ENCODE measurements around the gene SLC1A7. TPM values are rescaled to one million over a fixed set of nuclear protein-coding genes. Genes with fewer than 3 reads are reported as not detected.

SLC1A7 gene
- total and polyA plus RNA-seq, 2 of the 13 experiments (the other 11 are each of a cell fraction or from before 2014, with no cell fraction given) = 0.04 to 2.0 TPM

- TF ChIP-seq PAWR (CRISPR knock-in tag; IDR thresholded peaks at IDR 0.05; ENCODE audit: borderline replicate concordance) = no peak
- no peak for TF ChIP-seq ZBTB49 (CRISPR knock-in tag; IDR thresholded peaks at IDR 0.05; ENCODE audit: borderline replicate concordance)
- TF ChIP-seq ZNF615 (CRISPR knock-in tag; IDR thresholded peaks at IDR 0.05; ENCODE audit: borderline replicate concordance) = no peak
- no peak for TF ChIP-seq ZSCAN5A (CRISPR knock-in tag; IDR thresholded peaks at IDR 0.05; ENCODE audit: borderline replicate concordance)
- TF ChIP-seq YEATS2 (CRISPR knock-in tag; IDR thresholded peaks at IDR 0.05; ENCODE audit: borderline replicate concordance) = no peak
- no peak for TF ChIP-seq ZNF235 (CRISPR knock-in tag; IDR thresholded peaks at IDR 0.05; ENCODE audit: borderline replicate concordance)
- TF ChIP-seq ZBTB14 (CRISPR knock-in tag; IDR thresholded peaks at IDR 0.05) = no peak
- TF ChIP-seq CBX5 (CRISPR knock-in tag; IDR thresholded peaks at IDR 0.05; ENCODE audit: borderline replicate concordance) = no peak
- TF ChIP-seq ZNF101 (CRISPR knock-in tag; IDR thresholded peaks at IDR 0.05; ENCODE audit: borderline replicate concordance, low read depth) = no peak
- TF ChIP-seq, protein P1, sequence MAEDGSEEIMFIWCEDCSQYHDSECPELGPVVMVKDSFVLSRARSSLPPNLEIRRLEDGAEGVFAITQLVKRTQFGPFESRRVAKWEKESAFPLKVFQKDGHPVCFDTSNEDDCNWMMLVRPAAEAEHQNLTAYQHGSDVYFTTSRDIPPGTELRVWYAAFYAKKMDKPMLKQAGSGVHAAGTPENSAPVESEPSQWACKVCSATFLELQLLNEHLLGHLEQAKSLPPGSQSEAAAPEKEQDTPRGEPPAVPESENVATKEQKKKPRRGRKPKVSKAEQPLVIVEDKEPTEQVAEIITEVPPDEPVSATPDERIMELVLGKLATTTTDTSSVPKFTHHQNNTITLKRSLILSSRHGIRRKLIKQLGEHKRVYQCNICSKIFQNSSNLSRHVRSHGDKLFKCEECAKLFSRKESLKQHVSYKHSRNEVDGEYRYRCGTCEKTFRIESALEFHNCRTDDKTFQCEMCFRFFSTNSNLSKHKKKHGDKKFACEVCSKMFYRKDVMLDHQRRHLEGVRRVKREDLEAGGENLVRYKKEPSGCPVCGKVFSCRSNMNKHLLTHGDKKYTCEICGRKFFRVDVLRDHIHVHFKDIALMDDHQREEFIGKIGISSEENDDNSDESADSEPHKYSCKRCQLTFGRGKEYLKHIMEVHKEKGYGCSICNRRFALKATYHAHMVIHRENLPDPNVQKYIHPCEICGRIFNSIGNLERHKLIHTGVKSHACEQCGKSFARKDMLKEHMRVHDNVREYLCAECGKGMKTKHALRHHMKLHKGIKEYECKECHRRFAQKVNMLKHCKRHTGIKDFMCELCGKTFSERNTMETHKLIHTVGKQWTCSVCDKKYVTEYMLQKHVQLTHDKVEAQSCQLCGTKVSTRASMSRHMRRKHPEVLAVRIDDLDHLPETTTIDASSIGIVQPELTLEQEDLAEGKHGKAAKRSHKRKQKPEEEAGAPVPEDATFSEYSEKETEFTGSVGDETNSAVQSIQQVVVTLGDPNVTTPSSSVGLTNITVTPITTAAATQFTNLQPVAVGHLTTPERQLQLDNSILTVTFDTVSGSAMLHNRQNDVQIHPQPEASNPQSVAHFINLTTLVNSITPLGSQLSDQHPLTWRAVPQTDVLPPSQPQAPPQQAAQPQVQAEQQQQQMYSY (CRISPR knock-in tag; IDR thresholded peaks at IDR 0.05) = no peak
- no peak for TF ChIP-seq PBX2 (CRISPR knock-in tag; IDR thresholded peaks at IDR 0.05)
- 96% methylated on average over 3 of the region's 3 CpGs for WGBS (ENCODE audit: low lambda C conversion rate)
- no peak for FAIRE-seq
- intact Hi-C loops (cut with micrococcal nuclease; ENCODE audit: unreplicated experiment) = no loop called here
- H3K27ac ChIP-seq (ENCODE audit: extremely low read length, insufficient read depth, low read length) = no peak overlapping the region
- no peaks in the 10 kb centered on the region for H3K9me3 ChIP-seq (ENCODE audit: low read length)
- no peaks in the 10 kb centered on the region for H3K4me1 ChIP-seq (ENCODE audit: insufficient read depth, low read length)
- no peak overlapping the region for H3K4me3 ChIP-seq (replicated peaks in 1 of 3; ENCODE audit: insufficient read depth in 1 of 3, low read depth in 2 of 3, low read length in 3 of 3)
- no peaks in the 10 kb centered on the region for H3K27me3 ChIP-seq (ENCODE audit: control insufficient read depth in 1 of 2, insufficient read depth in 2 of 2, low read length in 2 of 2)
- no peak overlapping the region for H3K9ac ChIP-seq (ENCODE audit: insufficient read depth, low read depth, low read length)
- no peaks in the 10 kb centered on the region for H3K79me2 ChIP-seq (ENCODE audit: insufficient read depth, low read length)
- in situ Hi-C loops (cut with HindIII; ENCODE audit: extremely low pct_ligation_motif_present, low pct_unique_long_range_greater_than_20kb) = no loop called here
- no peak for DNase-seq (ENCODE audit: low spot score)
- ChIA-PET POLR2A (no interaction called here), CTCF (ENCODE audit: low intra/inter-chr PET ratio, low total read pairs) (no interaction called here)
- H2AFZ ChIP-seq (ENCODE audit: low read length) = no peak overlapping the region
- no peak overlapping the region for H3K4me2 ChIP-seq (ENCODE audit: low read depth, low read length)
- ATAC-seq = no peak
- H4K20me1 ChIP-seq (ENCODE audit: insufficient read depth, low read length) = no peaks in the 10 kb centered on the region
- peaks cover 11 to 25% of the 10 kb centered on the region in 2 experiments for H3K36me3 ChIP-seq (replicated peaks in 1 of 2; ENCODE audit: control insufficient read depth in 1 of 2, insufficient read depth in 2 of 2, low read length in 2 of 2)
- no TSS peak for BruUV-seq (replicated peaks)
These were observed 93.4 kb downstream of the SLC1A7 start for GRCh38 chr1:53048960-53049573.

Measured in HepG2 (cell line).